ENCODE results near the gene EXOC2.
"Not testable (repeated sequence)": the region's sequence is repeated elsewhere in the genome, so short reads cannot be mapped to it uniquely, and the experiment has no call there.

EXOC2 gene

GRCh38 chr6:570825-571224 lies 122.1 kb downstream of the EXOC2 start:
- DNase-seq: no peak

GRCh38 chr6:568954-569523 lies 123.9 kb downstream of the EXOC2 start:
- no peak for DNase-seq

DNA sequence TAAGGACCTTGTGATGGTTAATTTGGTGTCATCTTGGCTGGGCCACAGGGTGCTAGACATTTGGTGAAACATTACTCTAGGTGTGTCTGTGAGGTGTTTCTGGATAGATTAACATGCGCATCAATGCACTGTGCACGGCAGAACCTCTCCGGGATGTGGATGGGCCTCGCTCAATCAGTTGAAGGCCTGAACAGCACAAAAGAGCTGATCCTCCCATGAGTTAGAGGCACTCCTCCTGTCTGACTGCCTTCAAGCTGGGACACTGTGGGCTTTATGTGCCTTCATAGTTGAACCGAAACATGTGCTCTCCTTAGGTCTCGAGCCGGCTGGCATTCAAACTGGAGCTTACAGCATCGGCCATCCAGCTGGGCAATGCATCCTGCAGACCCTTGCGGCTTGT lies 124.9 kb downstream of the EXOC2 start:
- no peak for DNase-seq

- no peak for DNase-seq
Measured at GRCh38 chr6:563863-564262, 129.1 kb downstream of the EXOC2 start.

- DNase-seq: no peak
Measured at GRCh38 chr6:562052-562676, 130.8 kb downstream of the EXOC2 start.

GRCh38 chr6:561335-561734 lies 131.6 kb downstream of the EXOC2 start:
- DNase-seq: not testable (repeated sequence)

DNA sequence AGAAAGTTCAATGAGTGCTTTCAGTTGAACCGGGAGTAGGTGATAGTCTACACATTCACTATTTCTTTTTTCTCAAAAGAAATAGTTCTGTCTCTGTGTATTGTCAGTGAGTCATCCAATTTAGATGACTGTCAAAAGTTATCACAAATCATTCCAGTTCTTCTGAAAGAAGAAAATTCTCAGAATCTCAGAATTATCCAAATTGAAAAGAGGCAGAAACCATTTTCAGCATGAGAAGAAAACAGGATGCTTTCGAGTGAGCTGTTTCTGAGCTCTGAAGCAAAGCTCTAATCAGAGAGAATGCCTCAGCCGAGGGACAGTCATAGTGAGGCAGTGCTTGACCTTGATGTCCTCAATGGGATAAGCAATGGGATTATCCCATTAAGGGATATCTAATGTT lies 134.0 kb downstream of the EXOC2 start:
- DNase-seq: no peak

- DNase-seq: no peak
Measured at GRCh38 chr6:558089-558488, 134.8 kb downstream of the EXOC2 start.

DNA sequence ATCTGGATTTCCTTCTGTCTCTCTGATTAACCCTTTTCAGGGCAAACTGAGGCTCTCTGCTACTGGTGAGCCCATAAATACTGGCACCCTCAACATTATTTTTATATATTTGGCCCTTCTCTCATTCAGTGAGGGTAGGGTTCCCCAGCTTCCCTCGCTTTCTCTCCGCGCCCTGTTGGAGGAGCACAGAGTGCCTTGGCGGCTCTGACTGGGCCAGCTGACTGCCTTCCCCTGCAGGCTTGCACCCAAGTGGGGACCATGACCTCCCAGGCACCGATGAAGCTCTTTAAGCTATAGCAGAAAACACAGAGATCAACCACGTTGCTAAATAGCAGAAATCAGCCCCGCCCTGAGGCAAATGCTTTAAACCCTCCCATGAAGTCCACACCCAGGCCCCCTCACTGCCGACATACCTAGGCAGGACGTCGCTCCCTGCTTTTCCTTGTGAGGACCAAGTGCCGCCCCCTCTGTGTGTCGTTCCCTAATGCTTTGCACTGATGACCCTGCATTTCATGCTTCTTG lies 141.0 kb downstream of the EXOC2 start:
- no peak for DNase-seq

GRCh38 chr6:551405-551804 lies 141.5 kb downstream of the EXOC2 start:
- DNase-seq: no peak

DNA sequence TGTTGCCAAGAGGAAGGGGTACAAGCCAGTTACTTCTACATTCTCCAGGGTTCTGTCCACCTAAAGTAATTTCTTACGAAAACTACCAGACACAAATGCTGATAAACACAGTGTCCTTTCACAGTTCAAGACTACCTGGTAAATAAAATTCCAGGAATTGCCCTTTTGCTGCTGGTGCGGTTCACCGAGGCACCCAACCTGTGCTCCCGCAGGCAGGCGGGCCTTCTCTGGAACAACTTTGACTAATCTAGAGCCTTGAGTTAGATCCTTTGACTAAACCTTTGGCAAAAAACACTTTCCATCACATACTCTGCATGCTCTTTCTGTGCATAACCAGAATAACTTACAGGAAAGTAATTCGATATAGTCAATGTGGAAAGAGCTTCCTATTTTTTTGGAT lies 143.0 kb downstream of the EXOC2 start:
- DNase-seq: no peak

DNA sequence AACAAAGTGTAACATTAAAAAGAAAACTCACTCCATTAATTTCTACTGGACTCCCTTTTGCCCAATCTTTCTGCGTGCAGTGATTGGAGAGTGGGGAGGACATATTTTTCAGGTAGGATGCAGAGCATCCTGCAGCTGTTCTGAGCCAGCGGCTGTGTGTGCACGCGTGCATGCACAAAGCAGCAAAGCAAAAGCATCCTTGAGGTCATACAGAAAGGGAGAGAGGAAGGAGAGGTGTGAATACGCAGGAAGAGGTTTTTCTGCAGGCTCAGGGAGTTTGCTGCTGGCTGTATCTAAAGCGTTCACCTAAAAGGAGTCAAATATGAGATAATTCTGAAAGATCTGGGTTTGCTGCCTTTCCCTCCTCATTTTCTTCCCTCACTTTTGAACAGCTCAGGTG lies 144.4 kb downstream of the EXOC2 start:
- no peak for DNase-seq

DNA sequence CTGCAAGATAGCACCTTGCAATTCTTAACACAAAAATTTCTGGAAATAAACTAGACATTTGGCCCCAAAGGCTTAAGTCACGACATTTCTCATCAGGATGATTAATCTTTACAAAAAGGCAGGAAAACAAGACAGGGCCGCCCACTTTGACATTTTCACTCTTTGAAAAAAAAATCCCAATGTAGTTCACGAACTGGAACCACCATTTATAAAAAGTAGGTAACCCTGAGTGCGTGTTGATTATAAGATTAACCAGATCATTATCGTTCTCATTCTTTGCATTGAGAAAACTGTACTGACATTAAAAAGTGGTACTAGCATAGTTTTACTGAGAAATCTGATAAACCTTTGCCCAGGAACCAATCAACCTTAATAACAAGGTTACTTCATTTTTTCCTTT lies 144.8 kb downstream of the EXOC2 start:
- DNase-seq: no peak

DNA sequence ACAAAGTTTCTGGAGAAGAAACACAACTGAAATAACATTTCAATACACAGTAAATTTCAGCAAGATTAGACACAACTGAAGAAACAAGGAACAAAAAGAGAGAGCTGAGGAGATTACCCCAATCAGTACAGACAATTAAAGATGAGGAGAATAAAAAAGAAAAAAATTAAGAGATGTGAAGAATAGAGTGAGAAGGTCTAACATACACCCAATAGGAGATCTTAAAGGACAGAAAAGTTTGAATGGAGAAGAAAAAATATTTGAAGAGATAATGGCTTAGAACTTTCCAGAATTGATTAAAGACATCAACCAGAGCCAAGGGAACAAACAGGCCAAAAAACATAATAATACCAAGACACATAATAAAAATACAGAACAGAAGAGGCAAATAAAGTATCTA lies 152.4 kb downstream of the EXOC2 start:
- DNase-seq: no peak

DNA sequence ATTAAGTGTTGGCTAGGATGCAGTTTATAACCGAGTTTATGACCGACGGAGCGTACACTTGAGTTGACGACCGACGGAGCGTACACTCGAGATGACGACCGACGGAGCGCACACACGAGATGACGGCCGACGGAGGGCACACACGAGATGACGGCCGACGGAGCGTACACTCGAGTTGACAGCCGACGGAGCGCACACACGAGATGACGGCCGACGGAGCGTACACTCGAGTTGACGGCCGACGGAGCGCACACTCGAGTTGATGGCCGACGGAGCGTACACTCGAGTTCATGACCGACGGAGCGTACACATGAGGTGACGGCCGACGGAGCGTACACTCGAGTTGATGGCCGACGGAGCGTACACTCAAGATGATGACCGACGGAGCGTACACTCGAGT lies 155.8 kb downstream of the EXOC2 start:
- no peak for DNase-seq

- no peak for DNase-seq
Measured at GRCh38 chr6:530425-530824, 162.5 kb downstream of the EXOC2 start.

DNA sequence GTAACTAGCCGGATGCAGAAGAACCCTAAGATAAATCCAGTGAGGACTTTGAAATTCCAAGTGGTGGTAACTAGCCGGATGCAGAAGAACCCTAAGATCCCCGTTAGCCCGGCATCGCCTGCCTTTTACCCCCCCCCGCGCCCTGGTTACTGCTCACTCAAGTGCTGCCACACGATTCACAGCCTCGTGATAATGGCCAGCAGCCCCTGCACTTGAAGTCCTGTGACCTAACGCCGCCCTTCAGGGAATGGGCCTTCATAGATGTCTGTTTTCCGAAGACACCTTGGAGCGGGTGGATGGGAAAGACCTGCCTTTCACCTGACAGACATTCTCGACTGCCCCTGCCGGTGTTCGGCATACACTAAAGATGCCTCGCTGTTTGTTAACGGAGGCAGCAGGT lies 163.9 kb downstream of the EXOC2 start:
- no peak for DNase-seq

- no peak for DNase-seq
Measured at GRCh38 chr6:527989-528673, 164.8 kb downstream of the EXOC2 start.

- no peak for DNase-seq
Measured at GRCh38 chr6:524803-525202, 168.1 kb downstream of the EXOC2 start.

DNA sequence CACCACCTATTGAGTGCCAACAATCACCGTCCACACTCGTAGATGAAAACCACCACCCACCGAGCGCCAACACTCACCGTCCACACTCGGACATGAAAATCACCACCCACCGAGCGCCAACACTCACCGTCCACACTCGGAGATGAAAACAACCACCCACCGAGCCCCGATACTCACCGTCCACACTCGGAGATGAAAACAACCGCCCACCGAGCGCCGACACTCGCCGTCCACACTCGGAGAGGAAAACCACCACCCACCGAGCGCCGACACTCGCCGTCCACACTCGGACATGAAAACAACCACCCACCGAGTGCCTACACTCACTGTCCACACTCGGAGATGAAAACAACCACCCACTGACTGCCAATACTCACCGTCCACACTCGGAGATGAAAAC lies 172.1 kb downstream of the EXOC2 start:
- no peak for DNase-seq

- DNase-seq: no peak
Measured at GRCh38 chr6:518218-518617, 174.7 kb downstream of the EXOC2 start.

GRCh38 chr6:516213-516612 lies 176.7 kb downstream of the EXOC2 start:
- DNase-seq: no peak

DNA sequence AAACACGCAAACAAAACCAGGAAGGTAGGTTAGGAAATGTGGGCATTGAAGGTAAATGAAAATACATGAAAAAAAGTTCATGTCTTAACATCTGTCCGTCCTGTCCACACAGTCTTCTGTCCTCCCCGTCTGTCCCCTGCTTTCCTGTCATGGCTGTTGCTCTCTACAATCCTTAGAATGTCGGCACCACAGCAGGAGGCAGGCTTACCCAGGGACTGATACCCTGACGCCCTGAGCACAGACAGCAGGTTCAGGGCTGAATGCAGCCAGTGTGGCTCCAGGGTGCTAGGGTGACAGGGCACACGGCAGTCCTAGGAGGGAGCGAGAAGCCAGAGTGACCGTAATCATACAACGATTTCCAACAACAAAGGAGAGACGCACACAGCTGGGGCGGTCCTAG lies 177.7 kb downstream of the EXOC2 start:
- no peak for DNase-seq

DNA sequence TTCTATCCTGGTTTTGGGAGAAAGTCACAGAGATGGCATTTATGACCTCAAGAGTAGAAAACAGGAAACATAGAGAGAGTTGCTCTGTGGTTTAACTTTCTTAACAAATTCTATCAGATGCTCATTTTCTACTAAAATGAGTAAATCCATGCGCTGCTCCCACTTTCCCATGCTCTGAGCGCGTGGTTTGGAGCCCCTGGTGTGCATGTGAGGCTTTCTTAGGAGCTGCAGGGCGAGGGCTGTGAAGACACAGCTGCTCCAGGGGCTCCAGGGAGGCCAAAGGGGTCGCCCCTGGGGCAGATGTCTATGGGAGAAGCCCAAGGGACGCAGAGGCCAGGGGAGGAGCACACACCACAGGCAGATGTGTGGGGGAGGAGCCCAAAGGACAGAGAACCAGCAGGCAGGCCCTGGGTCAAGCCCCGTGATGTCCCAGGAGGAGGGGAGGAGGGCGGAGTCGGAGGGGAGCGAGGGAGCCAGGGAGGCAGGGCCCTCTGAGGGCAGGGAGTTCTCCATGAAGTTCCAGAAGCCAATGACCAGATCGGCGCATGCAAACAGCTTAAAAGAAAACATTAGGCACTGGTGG lies 178.5 kb downstream of the EXOC2 start:
- DNase-seq: no peak
